IMR-90 (cell line): ENCODE results near the gene NR6A1. TPM values are rescaled to one million over a fixed set of nuclear protein-coding genes. Genes with fewer than 3 reads are reported as not detected.

Experiments
- ATAC-seq: fragments of 200-7000 bp; cut with Tn5 transposase; 2 replicates; pipeline ENCODE4 v1.9.1; 2020; ENCODE audit warnings: low read depth, mild to moderate bottlenecking, moderate library complexity
- BruUV-seq: library from RNA; stranded (reverse); fragments of 400-500 nt; replicated peaks from 2 replicates; lab custom pipeline; 2021; lab: Mats Ljungman, UMichigan
- CTCF ChIA-PET: fragments of 300-600 bp; formaldehyde crosslinking; extraction: SDS; loops from one replicate; lab custom pipeline; 2021; ENCODE audit warnings: antibody characterized with exemption; lab: Yijun Ruan, JAX
- POLR2A ChIA-PET: fragments of 300-600 bp; sonication (Branson Sonifier 250); formaldehyde crosslinking; loops from one replicate; lab custom pipeline; 2022; ENCODE audit warnings: antibody characterized with exemption; ENCODE audit not compliant: unreplicated experiment; lab: Charles Lee
- DNase-seq: peaks from one replicate; pipeline ENCODE4 v3.0.0; 2013
- H2AFZ ChIP-seq: replicated peaks from 2 replicates; pipeline ENCODE3; 2013; ENCODE audit warnings: low read length, mild to moderate bottlenecking; ENCODE audit not compliant: poor library complexity
- H2AK5ac ChIP-seq: 2 replicates; pipeline ENCODE4 v1.6.1; 2013; ENCODE audit warnings: low read depth, low read length, inconsistent platforms
- H2AK9ac ChIP-seq: replicated peaks from 2 replicates; pipeline ENCODE3; 2013; ENCODE audit warnings: mild to moderate bottlenecking, low read depth, low read length, moderate library complexity; ENCODE audit not compliant: poor library complexity
- H2BK120ac ChIP-seq: 2 replicates; pipeline ENCODE4 v1.6.1; 2013; ENCODE audit warnings: low read depth, low read length, inconsistent platforms
- H2BK15ac ChIP-seq: 3 replicates; pipeline ENCODE4 v1.6.1; 2013; ENCODE audit warnings: low read depth, low read length, inconsistent platforms
- H2BK20ac ChIP-seq: 2 replicates; pipeline ENCODE4 v1.6.1; 2013; ENCODE audit warnings: low read depth, mild to moderate bottlenecking, inconsistent platforms, low read length, moderate library complexity
- H2BK5ac ChIP-seq: 2 replicates; pipeline ENCODE4 v1.6.1; 2013; ENCODE audit warnings: mild to moderate bottlenecking, low read depth, low read length, inconsistent platforms; ENCODE audit not compliant: poor library complexity, severe bottlenecking
- H3K14ac ChIP-seq: replicated peaks from 2 replicates; pipeline ENCODE4 v1.6.1; 2013; ENCODE audit warnings: low read depth, low read length, inconsistent platforms
- H3K18ac ChIP-seq: 2 replicates; pipeline ENCODE4 v1.6.1; 2013; ENCODE audit warnings: low read depth, low read length, control low read depth
- H3K23ac ChIP-seq: 2 replicates; pipeline ENCODE4 v1.6.1; 2013; ENCODE audit warnings: low read depth, low read length, inconsistent platforms
- H3K27ac ChIP-seq: 2 replicates; pipeline ENCODE4 v1.5.1; 2013; ENCODE audit warnings: mild to moderate bottlenecking, control low read depth, low read length; ENCODE audit not compliant: insufficient read depth
- H3K27me3 ChIP-seq: 2 replicates; pipeline ENCODE4 v1.6.1; 2013; ENCODE audit warnings: low read length; ENCODE audit not compliant: control insufficient read depth, insufficient read depth
- H3K36me3 ChIP-seq: 2 replicates; pipeline ENCODE4 v1.6.1; 2013; ENCODE audit warnings: low read length, mixed read lengths; ENCODE audit not compliant: control insufficient read depth, insufficient read depth
- H3K4ac ChIP-seq: 2 replicates; pipeline ENCODE4 v1.6.1; 2013; ENCODE audit warnings: low read depth, low read length, inconsistent platforms
- H3K4me1 ChIP-seq: 2 replicates; pipeline ENCODE4 v1.6.1; 2013; ENCODE audit warnings: low read length, mixed read lengths; ENCODE audit not compliant: control insufficient read depth, insufficient read depth
- H3K4me2 ChIP-seq: 2 replicates; pipeline ENCODE4 v1.6.1; 2013; ENCODE audit warnings: low read depth, mild to moderate bottlenecking, control low read depth, low read length, moderate library complexity
- H3K4me3 ChIP-seq: 2 replicates; pipeline ENCODE4 v1.5.1; 2013; ENCODE audit warnings: low read depth, mild to moderate bottlenecking, control low read depth, low read length, moderate library complexity; ENCODE audit not compliant: insufficient read depth
- H3K56ac ChIP-seq: 2 replicates; pipeline ENCODE4 v1.6.1; 2013; ENCODE audit warnings: low read length, inconsistent platforms; ENCODE audit not compliant: insufficient read depth; ENCODE audit errors: extremely low read depth
- H3K79me1 ChIP-seq, 2 experiments: 2 replicates each; pipeline ENCODE4 v1.6.1; 2013; ENCODE audit warnings: low read length in 2 of 2, inconsistent platforms in 1 of 2, low read depth in 1 of 2
- H3K9ac ChIP-seq: 2 replicates; pipeline ENCODE4 v1.6.1; 2013; ENCODE audit warnings: low read depth, low read length, control low read depth
- H3K9me1 ChIP-seq: 2 replicates; pipeline ENCODE4 v1.6.1; 2013; ENCODE audit warnings: low read length, inconsistent platforms; ENCODE audit not compliant: insufficient read depth
- H3K9me3 ChIP-seq: 2 replicates; pipeline ENCODE4 v1.6.1; 2013; ENCODE audit warnings: low read length; ENCODE audit not compliant: control insufficient read depth, insufficient read depth
- H4K20me1 ChIP-seq: 2 replicates; pipeline ENCODE4 v1.6.1; 2013; ENCODE audit warnings: low read length, inconsistent platforms; ENCODE audit not compliant: insufficient read depth
- H4K5ac ChIP-seq: 2 replicates; pipeline ENCODE4 v1.6.1; 2013; ENCODE audit warnings: mild to moderate bottlenecking, low read depth, low read length, control low read depth
- H4K8ac ChIP-seq, 2 experiments: 2 replicates each; pipeline ENCODE4 v1.6.1; 2013; ENCODE audit warnings: low read depth in 2 of 2, low read length in 2 of 2, control low read depth in 1 of 2, inconsistent platforms in 1 of 2
- H4K91ac ChIP-seq: 2 replicates; pipeline ENCODE4 v1.6.1; 2013; ENCODE audit warnings: low read depth, low read length, inconsistent platforms; ENCODE audit not compliant: insufficient read depth
- FOS ChIP-seq: fragments of 150-350 bp; IDR thresholded peaks from 2 replicates; pipeline ENCODE4 v1.6.1; 2016; ENCODE audit warnings: low read depth, low read length
- MAFK ChIP-seq: IDR thresholded peaks from 2 replicates; pipeline ENCODE4 v1.6.1; 2012; ENCODE audit warnings: low read depth, low read length, improper control_type of control experiment
- RCOR1 ChIP-seq: IDR thresholded peaks from 2 replicates; pipeline ENCODE4 v1.6.1; 2012; ENCODE audit warnings: mild to moderate bottlenecking, low read length, improper control_type of control experiment; ENCODE audit not compliant: insufficient replicate concordance
- USF2 ChIP-seq: fragments of 150-350 bp; IDR thresholded peaks from 2 replicates; pipeline ENCODE4 v1.6.1; 2017; ENCODE audit warnings: mild to moderate bottlenecking, antibody characterized with exemption, low read length, low read depth
- WGBS, 2 experiments: methylation state at CpG; one replicate each; pipeline versions ENCODE4 v1.1.5 to v1.1.7; 2013; ENCODE audit warnings: missing lambda C conversion rate in 2 of 2; ENCODE audit not compliant: insufficient read length in 1 of 2; ENCODE audit errors: extremely low coverage in 2 of 2; 5-methylcytosine and 5-hydroxymethylcytosine counted together
- dilution Hi-C: fragments of 300-500 bp; cut with HindIII; formaldehyde crosslinking; loops from one replicate; pipeline ENCODE4 v1.14.3; 2018; ENCODE audit warnings: low sequenced_read_pairs; ENCODE audit not compliant: unreplicated experiment
- in situ Hi-C: fragments of 300-500 bp; cut with MboI; formaldehyde crosslinking; loops from 3 replicates; pipeline ENCODE4 v1.14.3; 2019; ENCODE audit warnings: low sequenced_read_pairs, inconsistent platforms, mixed read lengths
- intact Hi-C: fragments of 100-400 bp; cut with micrococcal nuclease; formaldehyde crosslinking; loops from 2 replicates; pipeline ENCODE4 v1.10.0; 2022
- polyA plus RNA-seq, 3 experiments: library from polyadenylated mRNA; depleted of rRNA; stranded (reverse); fragments of >200 nt; gene quantifications; 2 replicates each; pipeline ENCODE4 v1.2.3, GENCODE V29; 2012; ENCODE audit warnings: low replicate concordance in 1 of 3
- total RNA-seq: library from RNA; depleted of rRNA; stranded (reverse); fragments of >200 nt; gene quantifications from 2 replicates; pipeline ENCODE4 v1.2.3, GENCODE V29; 2012

Gene NR6A1
- total and polyA plus RNA-seq, 2 of the 4 experiments (the other 2 are of a cell fraction) = 0.14 to 0.36 TPM

GRCh38 chr9:124507880-124508423 is 263.2 kb downstream of the NR6A1 start:
- Histone ChIP-seq H4K20me1 (no peaks in the 10 kb centered on the region), H2BK120ac (no peak overlapping the region), H3K18ac (no peak overlapping the region), H3K9ac (no peak overlapping the region), H3K4me2 (no peak overlapping the region), H4K8ac (no peak overlapping the region), H4K5ac (no peak overlapping the region), H2BK15ac (no peak overlapping the region), H3K4ac (no peak overlapping the region), H3K9me3 (peaks cover 4% of the 10 kb centered on the region), H2BK5ac (no peak overlapping the region), H3K9me1 (no peaks in the 10 kb centered on the region), H2AK9ac (no peak overlapping the region), H3K23ac (no peak overlapping the region), H4K91ac (no peak overlapping the region), H3K27ac (no peak overlapping the region), H3K14ac (no peak overlapping the region), H2BK20ac (no peak overlapping the region), H2AK5ac (no peak overlapping the region), H3K4me1 (no peaks in the 10 kb centered on the region; the same call in 1 of the 2 replicates), H3K36me3 (no peaks in the 10 kb centered on the region), H3K79me1 (no peaks in the 10 kb centered on the region), H3K56ac (no peak overlapping the region), H2AFZ (no peak overlapping the region), H3K4me3 (no peak overlapping the region), H3K27me3 (peaks cover 54% of the 10 kb centered on the region)
- in situ Hi-C loops (no loop called here), intact Hi-C loops (no loop called here), dilution Hi-C loops (no loop called here)
- BruUV-seq = no TSS peak
- TF ChIP-seq USF2 = no peak
- no peak for TF ChIP-seq FOS
- TF ChIP-seq RCOR1 = no peak
- TF ChIP-seq MAFK = no peak
- ChIA-PET POLR2A (no interaction called here), CTCF (no interaction called here)
- DNase-seq (no peak), ATAC-seq (no peak)
- 86% methylated on average over 2 of the region's 11 CpGs; no CpG with 5 or more reads in 1 of the 2 experiments for WGBS, 2 experiments
